PC-9 (cell line): ENCODE measurements around the gene CLASRP. TPM values are rescaled to one million over a fixed set of nuclear protein-coding genes. Genes with fewer than 3 reads are reported as not detected.

Source experiments
- BruUV-seq: library from RNA; stranded (reverse); fragments of 400-500 nt; replicated peaks from 2 replicates; lab custom pipeline; 2021; lab: Mats Ljungman, UMichigan
- CTCF ChIA-PET: fragments of 300-600 bp; sonication (Branson Sonifier 250); formaldehyde crosslinking; loops from one replicate; lab custom pipeline; 2022; ENCODE audit warnings: antibody characterized with exemption; lab: Charles Lee
- POLR2A ChIA-PET: fragments of 300-600 bp; sonication (Branson Sonifier 250); formaldehyde crosslinking; loops from one replicate; lab custom pipeline; 2022; ENCODE audit warnings: antibody characterized with exemption; ENCODE audit not compliant: unreplicated experiment; lab: Charles Lee
- DNase-seq, 2 experiments: peaks; one replicate each; pipeline versions ENCODE4 v3.0.0 to v3.0.0-alpha.2; 2015 to 2022; ENCODE audit warnings: mixed read lengths in 1 of 2
- H2AFZ ChIP-seq: fragments of 200-600 bp; sonication (generic); 2 replicates; pipeline ENCODE4 v1.8.1; 2017; ENCODE audit warnings: antibody characterized with exemption
- H3F3A ChIP-seq: fragments of 200-600 bp; sonication (generic); 2 replicates; pipeline ENCODE4 v1.8.1; 2017; ENCODE audit warnings: antibody characterized with exemption, mild to moderate bottlenecking, low read depth; ENCODE audit not compliant: insufficient read depth
- H3K27ac ChIP-seq: fragments of 200-600 bp; sonication (generic); 2 replicates; pipeline ENCODE4 v1.6.1; 2016; ENCODE audit warnings: mixed run types
- H3K27me3 ChIP-seq: fragments of 200-600 bp; sonication (generic); 2 replicates; pipeline ENCODE4 v1.6.1; 2016; ENCODE audit warnings: low read depth, mixed run types; ENCODE audit not compliant: insufficient read depth
- H3K36me3 ChIP-seq: fragments of 200-600 bp; sonication (generic); 2 replicates; pipeline ENCODE4 v1.6.1; 2016; ENCODE audit warnings: low read depth, mixed run types
- H3K4me1 ChIP-seq: fragments of 200-600 bp; sonication (generic); replicated peaks from 2 replicates; pipeline ENCODE4 v1.6.1; 2016; ENCODE audit warnings: mixed run types; ENCODE audit not compliant: insufficient read depth
- H3K4me2 ChIP-seq: fragments of 200-600 bp; sonication (generic); 2 replicates; pipeline ENCODE4 v1.6.1; 2017; ENCODE audit warnings: mixed run types
- H3K4me3 ChIP-seq: fragments of 200-600 bp; sonication (generic); 2 replicates; pipeline ENCODE4 v1.6.1; 2016; ENCODE audit warnings: mixed run types
- H3K79me2 ChIP-seq: fragments of 200-600 bp; sonication (generic); 2 replicates; pipeline ENCODE4 v1.6.1; 2017; ENCODE audit warnings: low read depth, mixed run types
- H3K9me2 ChIP-seq: fragments of 200-600 bp; sonication (generic); 2 replicates; pipeline ENCODE4 v1.8.1; 2017; ENCODE audit warnings: mild to moderate bottlenecking; ENCODE audit not compliant: insufficient read depth
- H3K9me3 ChIP-seq: fragments of 200-600 bp; sonication (generic); 2 replicates; pipeline ENCODE4 v1.8.1; 2016; ENCODE audit warnings: low read depth; ENCODE audit not compliant: insufficient read depth
- H4K20me1 ChIP-seq: fragments of 200-600 bp; sonication (generic); 2 replicates; pipeline ENCODE4 v1.8.1; 2017; ENCODE audit not compliant: insufficient read depth
- CTCF ChIP-seq: fragments of 200-600 bp; sonication (generic); conservative IDR thresholded peaks from 2 replicates; pipeline ENCODE4 v1.6.1; 2017; ENCODE audit warnings: mixed run types, antibody characterized with exemption, mild to moderate bottlenecking, moderate library complexity
- EZH2 ChIP-seq: fragments of 200-600 bp; sonication (generic); IDR thresholded peaks from 2 replicates; pipeline ENCODE4 v1.8.0; 2017; ENCODE audit warnings: antibody characterized with exemption, low read depth
- intact Hi-C: fragments of 100-400 bp; cut with micrococcal nuclease; formaldehyde crosslinking; loops from one replicate; pipeline ENCODE4 v1.10.0; 2022; ENCODE audit not compliant: unreplicated experiment
- total RNA-seq: library from RNA; stranded (reverse); gene quantifications from 2 replicates; pipeline ENCODE4 v1.2.3, GENCODE V29; 2021

The CLASRP gene
- total RNA-seq, 1 experiment from 2014 or later: 76.8 TPM

- Histone ChIP-seq H3K79me2 (no peaks in the 10 kb centered on the region), H3K9me3 (no peaks in the 10 kb centered on the region), H3K27me3 (no peaks in the 10 kb centered on the region), H3K36me3 (peaks cover 42% of the 10 kb centered on the region), H3K4me3 (no peak overlapping the region), H3F3A (peaks cover 24% of the 10 kb centered on the region; the same call in 1 of the 2 replicates), H2AFZ (no peak overlapping the region), H4K20me1 (peaks cover 43% of the 10 kb centered on the region), H3K27ac (no peak overlapping the region), H3K4me2 (no peak overlapping the region), H3K4me1 (no peaks in the 10 kb centered on the region), H3K9me2 (no peaks in the 10 kb centered on the region)
- POLR2A ChIA-PET: interaction anchor here (0.8 kb wide), 1 partner anchor 57 kb away, joined by 3 read pairs; no protein-coding TSS in a partner anchor
- no TSS peak for BruUV-seq
- CTCF ChIA-PET: interaction anchor here (0.6 to 1.6 kb wide), 3 partner anchors 13 to 288 kb away, joined by 3 to 6 read pairs (median 4); no protein-coding TSS in a partner anchor
- DNase-seq: peak; percentile 69 to 76
- peak; percentile 99 for TF ChIP-seq CTCF
- TF ChIP-seq EZH2: no peak
- intact Hi-C loops: loop anchor here (2.0 to 10.0 kb wide), 3 partner anchors 71 to 277 kb away; partner anchors contain the start of gene APOE
These were observed 20.6 kb downstream of the CLASRP start for GRCh38 chr19:45059258-45059965.

GRCh38 chr19:45061965-45062364 lies 23.1 kb downstream of the CLASRP start:
- Histone ChIP-seq H3K79me2 (no peaks in the 10 kb centered on the region), H2AFZ (no peak overlapping the region), H3K4me3 (no peak overlapping the region), H3K9me3 (no peaks in the 10 kb centered on the region), H3K4me1 (no peaks in the 10 kb centered on the region), H3F3A (peaks cover 21% of the 10 kb centered on the region; the same call in 1 of the 2 replicates), H3K4me2 (no peak overlapping the region), H3K27me3 (no peaks in the 10 kb centered on the region), H3K36me3 (peaks cover 39% of the 10 kb centered on the region), H3K27ac (no peak overlapping the region), H3K9me2 (no peaks in the 10 kb centered on the region), H4K20me1 (peaks cover 59% of the 10 kb centered on the region)
- CTCF ChIA-PET: no interaction called here
- no TSS peak for BruUV-seq
- POLR2A ChIA-PET: interaction anchor here (0.7 kb wide), 1 partner anchor 263 kb away, joined by 6 read pairs; no protein-coding TSS in a partner anchor
- intact Hi-C loops: no loop called here
- no peak for TF ChIP-seq EZH2
- TF ChIP-seq CTCF: no peak
- DNase-seq: no peak

- H3K9me2 ChIP-seq: no peaks in the 10 kb centered on the region
- DNase-seq: no peak
- H3K4me3 ChIP-seq: no peak overlapping the region
- H3K4me1 ChIP-seq: no peaks in the 10 kb centered on the region
- no peak overlapping the region for H3K4me2 ChIP-seq
- peaks cover 17% of the 10 kb centered on the region; the same call in 1 of the 2 replicates for H3F3A ChIP-seq
- H3K9me3 ChIP-seq: no peaks in the 10 kb centered on the region
- intact Hi-C loops: no loop called here
- peaks cover 40% of the 10 kb centered on the region for H3K36me3 ChIP-seq
- no peak overlapping the region for H3K27ac ChIP-seq
- no peaks in the 10 kb centered on the region for H3K79me2 ChIP-seq
- ChIA-PET POLR2A (no interaction called here), CTCF (interaction anchor here (0.6 kb wide), 1 partner anchor 119 kb away, joined by 7 read pairs; no protein-coding TSS in a partner anchor)
- no TSS peak for BruUV-seq
- TF ChIP-seq CTCF (no peak), EZH2 (no peak)
- H4K20me1 ChIP-seq: peaks cover 49% of the 10 kb centered on the region
- H2AFZ ChIP-seq: no peak overlapping the region
- H3K27me3 ChIP-seq: no peaks in the 10 kb centered on the region
These were observed 25.3 kb downstream of the CLASRP start for GRCh38 chr19:45063851-45064801.
